Epithelial cell of esophagus (primary cell): Measurements from ENCODE around the gene ADAM17.
"Not testable (repeated sequence)": the region's sequence is repeated elsewhere in the genome, so short reads cannot be mapped to it uniquely, and the experiment has no call there.

ENCODE experiments used
- DNase-seq: peaks from one replicate; pipeline ENCODE4 v3.0.0; 2010; ENCODE audit warnings: low read depth
- H3K4me3 ChIP-seq: 2 replicates; pipeline ENCODE4 v1.5.1; 2011; ENCODE audit warnings: mild to moderate bottlenecking, low read length, control low read depth
- TF ChIP-seq, protein P1 (sequence below): IDR thresholded peaks from 2 replicates; pipeline ENCODE4 v1.5.1; 2011; ENCODE audit warnings: low read depth, mild to moderate bottlenecking, low read length, control low read depth, inconsistent platforms; ENCODE audit not compliant: insufficient read depth; ENCODE audit errors: missing control alignments

Gene ADAM17

GRCh38 chr2:9594366-9595054 lies 38.9 kb upstream of the ADAM17 start:
- DNase-seq, result peak; percentile 92
- no peak overlapping the region for H3K4me3 ChIP-seq
- TF ChIP-seq, protein P1, sequence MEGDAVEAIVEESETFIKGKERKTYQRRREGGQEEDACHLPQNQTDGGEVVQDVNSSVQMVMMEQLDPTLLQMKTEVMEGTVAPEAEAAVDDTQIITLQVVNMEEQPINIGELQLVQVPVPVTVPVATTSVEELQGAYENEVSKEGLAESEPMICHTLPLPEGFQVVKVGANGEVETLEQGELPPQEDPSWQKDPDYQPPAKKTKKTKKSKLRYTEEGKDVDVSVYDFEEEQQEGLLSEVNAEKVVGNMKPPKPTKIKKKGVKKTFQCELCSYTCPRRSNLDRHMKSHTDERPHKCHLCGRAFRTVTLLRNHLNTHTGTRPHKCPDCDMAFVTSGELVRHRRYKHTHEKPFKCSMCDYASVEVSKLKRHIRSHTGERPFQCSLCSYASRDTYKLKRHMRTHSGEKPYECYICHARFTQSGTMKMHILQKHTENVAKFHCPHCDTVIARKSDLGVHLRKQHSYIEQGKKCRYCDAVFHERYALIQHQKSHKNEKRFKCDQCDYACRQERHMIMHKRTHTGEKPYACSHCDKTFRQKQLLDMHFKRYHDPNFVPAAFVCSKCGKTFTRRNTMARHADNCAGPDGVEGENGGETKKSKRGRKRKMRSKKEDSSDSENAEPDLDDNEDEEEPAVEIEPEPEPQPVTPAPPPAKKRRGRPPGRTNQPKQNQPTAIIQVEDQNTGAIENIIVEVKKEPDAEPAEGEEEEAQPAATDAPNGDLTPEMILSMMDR, result no peak

DNA sequence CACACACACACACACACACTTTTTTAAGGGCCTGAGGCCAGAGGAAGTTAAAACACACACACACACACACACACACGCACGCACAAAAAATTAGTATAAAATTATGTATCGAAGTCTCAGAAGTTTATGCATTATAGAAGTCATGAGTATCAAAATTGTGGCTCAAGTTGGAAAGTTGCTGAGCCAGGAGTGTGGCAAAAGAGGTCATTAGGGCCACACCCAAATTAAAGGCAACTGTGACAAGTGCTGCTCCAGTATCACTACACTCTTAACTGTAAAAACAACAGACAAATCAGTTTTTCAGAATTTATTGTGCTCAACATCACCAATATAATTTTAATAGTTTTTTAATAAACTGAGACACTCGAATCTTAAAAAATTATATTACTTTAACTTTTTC lies 38.3 kb upstream of the ADAM17 start:
- H3K4me3 ChIP-seq, result no peak overlapping the region
- TF ChIP-seq, protein P1, result no peak
- DNase-seq, result no peak

DNA sequence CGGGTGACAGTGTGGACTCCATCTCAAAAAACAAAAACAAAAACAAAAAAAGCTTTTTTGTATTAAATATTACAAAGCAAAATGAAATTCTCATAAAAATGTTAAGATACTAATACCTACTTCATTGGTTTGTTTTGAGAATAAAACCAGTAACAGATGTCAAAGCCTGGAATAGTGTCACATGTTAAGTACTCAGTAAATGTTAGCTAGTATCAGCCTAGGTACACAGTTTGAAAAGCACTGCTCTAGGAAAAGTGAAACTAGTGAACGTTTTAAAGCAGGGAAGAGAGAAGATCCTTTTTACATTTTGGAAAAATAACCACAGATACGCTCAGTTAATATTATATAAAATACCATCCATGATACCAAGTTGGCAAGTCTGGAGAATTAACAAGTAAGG lies 37.1 kb upstream of the ADAM17 start:
- DNase-seq, result no peak
- TF ChIP-seq, protein P1, result no peak
- H3K4me3 ChIP-seq, result no peak overlapping the region

- TF ChIP-seq, protein P1, result no peak
- DNase-seq, result peak; percentile 27
- no peak overlapping the region for H3K4me3 ChIP-seq
Measured at GRCh38 chr2:9590641-9591040, 35.0 kb upstream of the ADAM17 start.

- TF ChIP-seq, protein P1, result no peak
- no peak for DNase-seq
- no peak overlapping the region for H3K4me3 ChIP-seq
Measured at GRCh38 chr2:9586465-9586864, 30.8 kb upstream of the ADAM17 start.

GRCh38 chr2:9585486-9585885 lies 29.9 kb upstream of the ADAM17 start:
- TF ChIP-seq, protein P1, result no peak
- no peak overlapping the region for H3K4me3 ChIP-seq
- DNase-seq, result no peak

GRCh38 chr2:9584902-9585301 lies 29.3 kb upstream of the ADAM17 start:
- DNase-seq, H3K4me3 ChIP-seq: not testable (repeated sequence)
